ENCODE measurements around the gene SLC6A4. TPM values are rescaled to one million over a fixed set of nuclear protein-coding genes. Genes with fewer than 3 reads are reported as not detected.
"Not testable (repeated sequence)": the region's sequence is repeated elsewhere in the genome, so short reads cannot be mapped to it uniquely, and the experiment has no call there.

The SLC6A4 gene
- total RNA-seq, 1 donor from 2014 or later, result 1.2 TPM

DNA sequence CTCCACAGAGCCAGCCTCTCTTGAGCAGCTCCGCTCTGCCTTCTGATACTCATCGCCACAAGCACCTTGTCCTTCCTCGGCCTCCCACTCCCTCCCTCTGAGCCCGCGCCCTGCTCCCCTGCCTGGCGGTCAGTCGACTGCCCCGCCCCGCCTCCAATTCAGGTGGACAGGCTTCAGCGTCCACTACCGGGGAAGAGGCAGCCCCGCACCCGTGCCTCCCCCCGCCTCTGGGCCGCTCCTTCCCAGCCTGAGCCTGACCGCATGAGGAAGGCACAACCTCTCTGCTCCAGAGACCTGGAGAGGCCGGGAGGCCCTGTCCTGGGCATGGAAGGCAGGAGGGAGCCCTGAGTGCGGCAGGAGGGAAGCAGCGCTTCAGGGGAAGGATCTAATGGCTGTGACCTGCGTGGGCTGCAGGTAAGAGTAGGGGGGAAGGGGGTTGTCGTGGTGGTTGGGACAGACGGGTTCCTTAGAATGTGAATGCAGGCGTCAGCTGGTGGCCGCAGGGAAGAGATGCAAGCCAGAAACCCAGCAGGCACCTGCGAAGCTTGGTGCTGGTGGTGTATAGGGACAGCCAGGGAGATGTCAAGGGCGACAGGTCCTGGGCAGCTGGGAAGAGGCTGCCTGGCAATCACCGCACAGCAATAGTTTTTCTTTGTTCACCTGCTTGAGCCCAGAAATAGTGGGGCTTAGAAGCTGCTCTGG lies 3.0 kb upstream of the SLC6A4 start:
- DNase-seq (ENCODE audit: low spot score), result no peak

DNA sequence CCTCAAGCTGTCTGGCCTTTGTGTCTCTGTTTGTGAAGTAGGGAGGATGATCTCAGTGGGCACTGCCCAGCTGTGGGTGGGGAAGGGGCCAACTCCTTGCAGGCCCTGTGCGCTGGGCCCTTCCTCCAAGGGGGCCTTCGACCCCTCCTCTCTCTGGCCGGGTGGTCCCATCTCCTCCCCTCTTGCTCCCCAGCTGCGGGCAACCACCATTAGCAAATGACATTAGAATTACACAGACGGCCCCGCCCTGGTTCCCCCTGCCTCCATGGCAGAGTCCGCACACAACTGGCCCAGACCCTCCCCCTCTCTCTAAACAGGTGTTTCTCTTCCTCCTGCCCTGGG lies 2.5 kb upstream of the SLC6A4 start:
- no peak for DNase-seq (ENCODE audit: low spot score)

DNA sequence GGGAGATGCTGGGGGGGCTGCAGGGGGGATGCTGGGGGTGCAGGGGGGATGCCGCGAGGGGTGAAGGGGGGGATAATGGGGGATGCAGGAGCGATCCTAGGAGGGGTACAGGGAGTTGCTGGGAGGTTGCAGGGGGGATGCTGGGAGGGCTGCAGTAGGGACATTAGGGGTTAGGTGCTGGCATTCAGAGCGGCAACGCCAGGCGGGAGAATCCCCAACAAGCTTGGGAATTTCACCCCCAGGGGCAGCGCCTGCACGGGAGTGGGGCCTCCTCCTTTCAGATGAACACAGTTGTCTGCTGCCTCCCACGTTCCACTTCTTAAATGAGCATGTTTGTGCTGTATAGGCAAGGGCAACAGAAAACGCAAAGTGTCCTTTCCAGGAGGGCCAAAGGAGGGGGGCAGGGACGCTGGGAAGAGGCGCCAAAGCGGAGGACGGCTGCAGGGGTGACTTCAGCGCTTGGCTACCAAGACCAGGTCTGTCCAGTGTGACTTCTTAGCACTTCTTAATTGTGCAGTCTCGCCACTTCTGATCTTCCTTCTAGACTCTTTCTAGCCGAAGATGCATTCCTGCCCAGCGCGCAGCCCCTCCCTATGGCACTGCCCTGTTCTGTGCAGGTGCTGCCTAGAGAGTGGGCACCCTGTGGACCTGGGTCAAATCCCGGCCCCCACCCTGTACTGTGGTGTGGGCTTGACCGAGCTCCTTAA lies 2.0 kb upstream of the SLC6A4 start:
- DNase-seq (ENCODE audit: low spot score), result no peak

DNA sequence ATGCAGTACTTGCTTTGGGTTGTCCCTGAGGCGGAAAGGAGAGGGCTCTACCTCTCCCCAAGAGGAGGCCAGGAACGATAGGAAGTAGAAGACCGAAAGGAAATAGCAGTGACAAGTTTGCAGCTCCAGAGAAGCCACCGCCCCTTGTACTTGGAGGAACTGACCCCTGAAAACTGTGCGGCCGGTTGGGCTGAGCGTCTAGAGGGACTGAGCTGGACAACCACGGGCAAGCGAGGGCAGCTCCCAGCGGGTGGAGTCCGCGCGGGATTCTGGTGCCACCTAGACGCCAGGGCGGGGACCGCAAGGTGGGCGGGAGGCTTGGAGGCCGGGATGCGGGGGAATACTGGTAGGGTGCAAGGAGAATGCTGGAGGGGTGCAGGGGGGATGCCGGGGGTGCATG lies 1.3 kb upstream of the SLC6A4 start:
- DNase-seq (ENCODE audit: low spot score), result peak; percentile 40

DNA sequence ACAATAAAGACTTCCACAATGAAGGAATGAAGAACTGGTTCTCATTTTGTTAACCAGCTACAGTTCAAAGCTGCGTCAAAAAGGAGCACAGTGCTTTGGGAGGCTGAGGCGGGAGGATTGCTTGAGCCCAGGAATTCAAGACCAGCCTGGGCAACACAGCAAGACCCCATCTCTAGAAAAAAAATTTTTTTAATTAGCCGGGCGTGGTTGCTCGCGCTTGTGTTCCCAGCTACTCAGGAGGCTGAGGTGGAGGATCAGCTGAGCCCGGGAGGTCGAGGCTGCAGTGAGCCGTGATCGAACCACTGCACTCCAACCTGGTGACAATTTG lies 764 bp upstream of the SLC6A4 start:
- no peak for DNase-seq (ENCODE audit: low spot score)

DNA sequence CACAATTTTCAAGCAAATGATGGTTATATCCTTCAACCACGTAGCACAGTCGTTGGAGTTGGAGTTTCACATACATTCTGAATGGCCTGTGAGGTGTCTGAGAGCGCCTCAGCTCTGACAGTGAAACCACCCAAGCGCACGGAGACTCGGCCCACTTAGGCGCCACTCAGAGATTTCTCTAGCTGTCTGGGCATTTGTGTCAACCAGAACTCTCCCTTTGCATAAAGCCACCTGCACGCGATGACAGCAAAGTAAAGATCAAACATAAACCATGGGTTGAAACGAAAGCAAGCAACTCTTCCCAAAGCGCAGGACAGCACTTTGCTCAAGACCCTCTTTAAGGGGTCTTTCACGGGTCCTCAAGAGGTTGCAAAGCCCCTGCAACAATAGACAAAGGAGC lies 533 bp downstream of the SLC6A4 start:
- DNase-seq (ENCODE audit: low spot score), result no peak

DNA sequence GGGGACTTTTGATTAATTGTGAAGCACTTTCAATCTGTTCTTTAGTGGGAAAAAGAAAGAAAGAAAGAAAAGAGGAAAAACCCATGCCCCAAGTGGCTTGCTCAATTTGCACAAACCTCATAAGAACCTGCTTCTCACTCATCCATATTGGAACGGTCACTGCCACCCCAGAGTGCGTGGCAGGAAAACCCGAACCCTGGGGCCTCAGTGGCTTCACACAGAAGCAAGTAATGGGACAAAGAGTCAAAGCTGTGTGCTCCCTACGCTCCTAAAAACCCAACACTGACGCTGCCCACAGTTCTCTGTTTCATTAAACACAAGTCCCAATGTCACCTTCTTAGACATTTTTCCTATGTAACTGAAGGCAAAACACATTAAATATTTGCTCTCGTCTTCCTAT lies 1.2 kb downstream of the SLC6A4 start:
- no peak for DNase-seq (ENCODE audit: low spot score)

GRCh38 chr17:30232824-30233427 lies 2.6 kb downstream of the SLC6A4 start:
- DNase-seq (ENCODE audit: low spot score), result no peak

DNA sequence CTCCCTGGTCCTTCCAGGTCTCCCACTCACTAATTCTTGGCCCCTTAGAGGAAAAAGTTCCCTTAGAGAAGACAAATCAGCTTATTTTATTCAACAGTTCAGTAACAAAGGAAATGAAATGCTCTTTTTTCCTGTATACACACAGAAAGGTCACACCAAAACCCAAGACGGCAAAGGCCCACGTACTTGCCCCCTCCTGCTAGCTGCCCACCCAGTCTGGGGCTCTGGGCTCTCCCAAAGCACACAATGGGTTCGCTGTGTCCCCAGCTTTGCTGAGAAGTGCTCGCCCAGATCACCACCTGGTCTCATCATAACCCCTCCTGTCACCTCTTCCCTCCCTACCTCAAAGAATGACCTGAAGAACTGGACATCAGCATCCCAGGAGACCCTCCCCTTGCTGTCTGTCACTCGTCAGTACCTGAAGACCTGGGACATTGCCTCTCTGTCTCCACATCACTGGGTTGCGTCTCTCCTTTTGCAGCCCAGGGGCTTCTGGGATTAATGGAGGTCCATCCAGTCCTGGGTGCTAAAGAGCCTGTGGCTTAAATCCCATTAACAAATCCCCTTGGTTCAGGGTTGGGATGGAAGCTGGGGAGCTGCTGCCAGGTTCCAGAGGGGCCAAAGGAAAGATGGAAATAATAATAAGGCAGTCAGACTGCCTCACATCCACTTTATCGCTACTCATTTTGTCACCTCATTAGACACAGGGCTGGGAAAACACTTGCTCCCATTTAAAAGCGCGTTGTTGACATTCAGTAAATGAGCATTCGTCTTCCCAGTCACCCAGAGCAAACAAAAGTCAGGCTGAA lies 3.3 kb downstream of the SLC6A4 start:
- DNase-seq (ENCODE audit: low spot score), result no peak

DNA sequence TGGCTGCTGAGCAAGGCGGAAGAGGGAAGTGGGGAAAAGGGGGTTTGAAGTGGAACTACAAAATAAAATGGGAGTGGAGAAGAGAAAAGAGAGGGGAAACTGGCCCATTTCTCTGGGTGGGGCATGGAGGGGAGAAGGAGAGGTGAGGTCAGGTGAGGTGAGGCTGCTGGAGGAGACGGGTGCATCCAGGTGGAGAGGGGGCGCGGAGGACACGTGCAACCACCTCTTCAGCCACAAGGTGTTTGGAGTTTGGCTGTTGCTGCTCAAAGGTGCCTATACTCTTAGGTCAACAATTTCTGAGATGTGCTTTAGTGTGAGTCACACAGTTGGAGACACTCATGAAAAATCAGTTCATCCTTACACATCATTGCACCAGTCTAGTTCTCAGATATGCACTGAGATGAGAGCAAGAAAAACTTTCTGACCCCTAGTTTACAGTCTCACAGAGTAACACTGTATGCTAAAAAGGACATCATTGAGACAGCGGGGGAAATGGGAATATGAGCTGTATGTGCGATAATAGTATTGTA lies 4.8 kb downstream of the SLC6A4 start:
- DNase-seq (ENCODE audit: low spot score), result no peak

DNA sequence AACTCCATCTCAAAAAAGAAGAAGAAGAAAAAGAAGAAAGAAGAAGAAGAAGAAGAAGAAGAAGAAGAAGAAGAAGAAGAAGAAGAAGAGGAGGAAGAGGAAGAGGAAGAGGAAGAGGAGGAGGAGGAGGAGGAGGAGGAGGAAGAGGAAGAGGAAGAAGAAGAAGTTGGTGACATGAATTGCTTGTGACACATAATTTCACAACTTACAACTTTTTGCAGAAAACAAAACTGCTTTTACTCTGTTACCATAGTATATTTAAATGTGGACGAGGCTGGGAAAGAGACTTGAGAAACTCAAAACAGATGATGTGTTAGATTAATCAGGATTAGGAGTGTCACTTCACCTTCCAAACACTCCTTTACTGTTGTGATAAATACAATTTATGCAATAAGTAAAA lies 5.5 kb downstream of the SLC6A4 start:
- not testable (repeated sequence) for DNase-seq (ENCODE audit: low spot score)

GRCh38 chr17:30229012-30229411 lies 6.5 kb downstream of the SLC6A4 start:
- no peak for DNase-seq (ENCODE audit: low spot score)

DNA sequence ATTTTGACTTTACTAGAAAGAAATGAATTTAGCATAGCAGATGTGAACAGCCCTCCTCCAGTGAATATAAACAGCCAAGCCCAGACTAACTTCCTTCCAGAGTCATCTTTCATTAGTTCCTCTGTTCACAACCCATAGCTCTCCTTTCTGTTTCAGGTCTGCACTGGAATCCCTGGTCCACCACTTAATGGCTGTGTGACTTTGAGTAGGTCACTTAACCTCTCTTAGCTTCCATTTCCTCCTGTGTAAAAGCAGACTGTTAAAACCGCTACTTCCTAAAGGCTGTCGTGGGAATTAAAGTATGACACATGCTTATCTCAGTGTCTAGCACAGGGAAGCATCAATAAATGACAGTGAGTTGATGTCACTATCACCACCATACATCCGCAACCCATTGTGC lies 7.5 kb downstream of the SLC6A4 start:
- DNase-seq (ENCODE audit: low spot score), result no peak

DNA sequence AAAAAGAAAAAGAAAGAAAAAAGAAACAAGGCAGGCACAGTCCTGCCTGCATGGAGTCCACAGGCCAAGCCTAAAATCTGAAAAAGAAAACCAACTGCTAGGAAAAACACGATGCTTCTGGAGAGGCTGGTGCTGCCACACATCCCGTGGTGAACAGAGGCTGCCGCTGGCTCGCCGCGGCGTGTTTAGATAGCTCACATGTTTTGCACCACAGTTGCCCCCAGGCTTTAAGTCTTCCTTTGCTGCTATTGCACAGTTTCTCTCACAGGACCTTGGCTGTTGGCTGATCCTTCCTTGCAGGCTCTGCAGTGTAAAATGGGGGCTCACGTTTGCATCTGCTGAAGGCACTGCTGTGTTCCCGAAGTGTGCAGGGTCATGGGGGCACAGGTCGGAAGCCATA lies 8.6 kb downstream of the SLC6A4 start:
- DNase-seq (ENCODE audit: low spot score), result no peak

DNA sequence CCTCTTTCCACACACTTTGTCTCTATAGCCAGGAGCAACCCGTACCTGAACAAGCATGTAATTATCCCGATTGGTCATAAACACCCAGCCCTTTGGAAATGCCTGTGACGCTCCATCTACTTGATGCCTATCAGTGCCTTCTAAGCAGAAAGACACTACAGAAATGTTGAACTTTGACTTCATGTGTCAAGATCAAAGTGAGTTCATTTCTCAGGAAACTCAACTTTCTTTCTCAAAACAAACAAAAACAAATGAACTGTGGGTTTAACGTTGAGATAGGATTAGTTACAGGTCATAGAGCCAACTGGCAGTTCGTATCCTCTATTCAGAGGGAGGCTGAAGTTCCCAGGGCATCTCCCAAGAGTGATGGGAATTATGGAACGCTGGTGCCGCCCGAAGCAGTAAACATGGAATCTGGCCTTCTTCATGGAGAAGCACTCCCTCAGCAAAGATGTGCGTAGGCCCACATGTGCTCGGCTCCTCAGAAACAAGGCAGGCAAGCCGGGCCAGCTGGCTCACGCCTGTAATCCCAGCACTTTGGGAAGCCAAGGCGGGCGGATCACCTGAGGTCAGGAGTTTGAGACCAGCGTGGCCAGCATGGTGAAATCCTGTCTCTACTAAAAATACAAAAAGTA lies 9.5 kb downstream of the SLC6A4 start:
- no peak for DNase-seq (ENCODE audit: low spot score)

GRCh38 chr17:30225112-30225511 lies 10.4 kb downstream of the SLC6A4 start:
- no peak for DNase-seq (ENCODE audit: low spot score)

DNA sequence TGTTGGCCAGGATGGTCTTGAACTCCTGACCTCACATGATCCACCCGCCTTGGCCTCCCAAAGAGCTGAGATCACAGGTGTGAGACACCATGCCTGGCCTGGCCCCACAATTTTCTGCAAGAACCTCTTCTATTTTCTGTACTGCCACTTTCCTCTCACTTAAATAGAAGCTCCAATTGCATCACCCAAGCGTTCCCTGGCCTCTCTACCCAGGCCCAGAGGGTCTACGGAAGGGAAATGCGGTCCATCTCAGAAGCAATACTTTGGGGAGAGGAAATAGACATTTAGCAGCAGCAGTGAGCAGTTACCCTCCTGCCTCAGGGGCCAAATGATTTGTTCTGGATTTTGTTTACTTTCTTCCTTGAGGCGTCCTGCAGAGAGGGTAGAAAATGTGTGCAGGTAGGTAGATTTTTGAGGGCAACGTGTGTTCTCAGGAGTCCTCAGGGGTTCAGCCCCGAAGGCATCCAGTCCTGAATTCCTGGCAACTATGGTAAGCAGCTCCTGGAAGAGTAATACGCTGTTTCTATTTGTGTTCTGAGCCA lies 11.0 kb downstream of the SLC6A4 start:
- DNase-seq (ENCODE audit: low spot score), result no peak

DNA sequence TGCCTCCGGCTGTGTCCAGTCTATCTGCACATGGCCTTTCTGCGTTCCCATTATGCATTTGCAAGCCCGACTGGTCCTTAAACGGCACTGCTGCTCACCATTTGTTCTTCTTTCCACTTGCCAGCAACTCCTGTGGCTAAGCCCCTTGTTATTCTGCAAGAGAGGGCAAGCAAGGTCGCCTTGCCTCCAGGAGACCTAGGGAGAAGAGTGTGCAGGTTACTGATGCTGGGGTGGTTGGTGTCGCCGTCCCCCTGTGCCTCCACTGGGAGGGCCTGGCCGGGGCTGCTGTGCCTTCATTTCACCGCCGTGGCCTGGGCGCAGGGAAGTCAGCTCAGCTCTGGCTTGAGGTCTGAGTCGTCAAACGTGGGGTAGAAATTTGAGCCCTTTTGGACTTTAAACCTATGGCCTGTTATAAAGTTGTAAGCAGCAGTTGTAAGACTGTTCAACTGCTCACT lies 12.7 kb downstream of the SLC6A4 start:
- no peak for DNase-seq (ENCODE audit: low spot score)

- DNase-seq (ENCODE audit: low spot score), result no peak
Observed at GRCh38 chr17:30222251-30222650, 13.2 kb downstream of the SLC6A4 start.

- DNase-seq (ENCODE audit: low spot score), result no peak
Observed at GRCh38 chr17:30221346-30221745, 14.2 kb downstream of the SLC6A4 start.

DNA sequence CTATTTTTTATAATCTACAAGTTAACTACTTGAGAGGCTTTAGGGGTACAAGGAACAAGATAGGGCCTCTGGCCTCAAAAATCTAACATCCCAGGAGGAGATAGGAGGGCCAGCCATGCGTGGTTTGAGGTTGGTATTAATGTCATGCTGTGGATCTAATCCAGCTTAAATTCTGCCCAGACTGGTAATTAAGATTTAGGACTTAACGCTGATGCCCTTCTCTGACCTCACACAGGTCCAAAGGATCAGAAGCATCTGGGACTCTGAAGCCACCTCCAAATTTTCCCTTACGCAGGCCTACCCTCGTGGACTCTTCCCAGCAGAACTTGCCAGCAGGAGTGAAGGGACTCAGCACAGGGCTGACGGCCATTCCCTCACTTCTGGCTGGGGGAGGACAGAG lies 15.1 kb downstream of the SLC6A4 start:
- no peak for DNase-seq (ENCODE audit: low spot score)
